ENCODE measurements around the gene LRFN4.

DNA sequence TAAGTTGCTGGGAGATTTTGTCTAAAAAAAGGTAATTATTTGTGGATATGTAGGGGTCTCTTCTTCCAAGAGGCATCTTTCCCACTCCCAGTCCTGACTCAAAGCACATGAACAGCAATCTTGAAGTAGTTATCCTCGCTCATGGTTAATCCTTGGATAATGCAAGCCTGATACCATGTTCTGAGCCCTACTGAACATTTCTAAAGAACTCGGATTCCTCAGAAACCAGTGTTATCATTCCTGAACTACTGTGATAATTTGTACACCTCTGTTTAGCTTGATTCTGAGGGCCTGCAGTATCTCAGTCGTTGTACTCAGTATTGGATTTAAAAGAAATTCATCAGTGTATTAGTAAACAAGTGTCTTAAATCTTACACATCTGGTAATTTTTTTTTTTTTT is 36.0 kb upstream of the LRFN4 start:
- TF ChIP-seq CTCF (IDR thresholded peaks at IDR 0.05 in 8 of 11, conservative IDR thresholded peaks at IDR 0.05 in 3 of 11): no peak
- no peak for TF ChIP-seq POLR2AphosphoS5 (IDR thresholded peaks at IDR 0.05)
- no peak for TF ChIP-seq POLR2A (IDR thresholded peaks at IDR 0.05)

Measured in spleen (tissue), 7 donors.